HL-60/S4 (cell line): Measurements from ENCODE around the gene RBM5.

ENCODE experiments used
- in situ Hi-C: fragments of 300-500 bp; cut with MboI; formaldehyde crosslinking; loops from 2 replicates; pipeline ENCODE4 v1.14.3; 2022; ENCODE audit warnings: low sequenced_read_pairs

RBM5 gene

GRCh38 chr3:50158530-50159146 lies 69.9 kb downstream of the RBM5 start:
- in situ Hi-C loops: no loop called here

GRCh38 chr3:50160561-50160983 lies 71.9 kb downstream of the RBM5 start:
- in situ Hi-C loops: no loop called here

GRCh38 chr3:50161320-50161719 lies 72.6 kb downstream of the RBM5 start:
- in situ Hi-C loops: no loop called here

- in situ Hi-C loops: no loop called here
Measured at GRCh38 chr3:50162034-50162883, 73.5 kb downstream of the RBM5 start.

- in situ Hi-C loops: no loop called here
Measured at GRCh38 chr3:50163572-50164455, 75.1 kb downstream of the RBM5 start.

- in situ Hi-C loops: no loop called here
Measured at GRCh38 chr3:50164481-50164880, 75.8 kb downstream of the RBM5 start.

GRCh38 chr3:50164984-50165909 lies 76.5 kb downstream of the RBM5 start:
- in situ Hi-C loops: no loop called here

GRCh38 chr3:50165910-50166538 lies 77.3 kb downstream of the RBM5 start:
- in situ Hi-C loops: no loop called here

- in situ Hi-C loops: no loop called here
Measured at GRCh38 chr3:50166620-50167019, 77.9 kb downstream of the RBM5 start.

GRCh38 chr3:50167069-50167840 lies 78.5 kb downstream of the RBM5 start:
- in situ Hi-C loops: no loop called here

GRCh38 chr3:50167841-50168209 lies 79.1 kb downstream of the RBM5 start:
- in situ Hi-C loops: no loop called here

GRCh38 chr3:50168388-50168787 lies 79.7 kb downstream of the RBM5 start:
- in situ Hi-C loops: no loop called here
